C4-2B (cell line): ENCODE measurements around the gene CYP1A1.

Experiments
- H3K27ac ChIP-seq: fragments of 450-650 bp; 2 replicates; pipeline ENCODE4 v1.5.1; 2017
- CTCF ChIP-seq: fragments of 450-650 bp; conservative IDR thresholded peaks from 2 replicates; pipeline ENCODE4 v1.5.1; 2017; ENCODE audit warnings: mild to moderate bottlenecking
- ZFX ChIP-seq: fragments of 450-650 bp; IDR thresholded peaks from 2 replicates; pipeline ENCODE4 v1.6.1; 2017

CYP1A1 gene

GRCh38 chr15:74724570-74725224, 631 bp downstream of the CYP1A1 start:
- TF ChIP-seq CTCF, result no peak
- no peak for TF ChIP-seq ZFX
- peak overlapping the region; percentile 52 for H3K27ac ChIP-seq

- no peak for TF ChIP-seq CTCF
- TF ChIP-seq ZFX, result no peak
- H3K27ac ChIP-seq, result peak overlapping the region; percentile 52; the same call in 1 of the 2 replicates
Measured at GRCh38 chr15:74723754-74724334, 1.5 kb downstream of the CYP1A1 start.

GRCh38 chr15:74723187-74723586, 2.1 kb downstream of the CYP1A1 start:
- H3K27ac ChIP-seq, result no peak overlapping the region
- TF ChIP-seq CTCF (no peak), ZFX (no peak)

GRCh38 chr15:74722591-74722990, 2.7 kb downstream of the CYP1A1 start:
- TF ChIP-seq ZFX (no peak), CTCF (no peak)

GRCh38 chr15:74716651-74717050, 8.7 kb downstream of the CYP1A1 start:
- TF ChIP-seq CTCF (no peak), ZFX (no peak)
- H3K27ac ChIP-seq, result no peak overlapping the region

More at GRCh38 chr15:74722591-74722990, 2.7 kb downstream of the CYP1A1 start:
- H3K27ac ChIP-seq, result no peak overlapping the region

GRCh38 chr15:74712311-74712710, 13.0 kb downstream of the CYP1A1 start:
- H3K27ac ChIP-seq, result no peak overlapping the region
- TF ChIP-seq CTCF, result no peak
- no peak for TF ChIP-seq ZFX

- no peak overlapping the region for H3K27ac ChIP-seq
- no peak for TF ChIP-seq ZFX
- no peak for TF ChIP-seq CTCF
Measured at GRCh38 chr15:74710319-74711094, 14.8 kb downstream of the CYP1A1 start.
